NCI-H146 treated with DMSO at 0.1 percent for 48 hours (cell line): Measurements from ENCODE around the gene KMT2D.

ENCODE experiments used
- DNase-seq: peaks from one replicate; lab custom pipeline; 2025; ENCODE audit not compliant: unreplicated experiment; lab: John Stamatoyannopoulos, UW

Gene KMT2D

GRCh38 chr12:49052451-49053208, 8.0 kb downstream of the KMT2D start:
- no peak for DNase-seq

GRCh38 chr12:49051777-49052438, 8.7 kb downstream of the KMT2D start:
- DNase-seq = no peak

GRCh38 chr12:49051373-49051764, 9.2 kb downstream of the KMT2D start:
- no peak for DNase-seq

- DNase-seq = no peak
These were observed 9.9 kb downstream of the KMT2D start for GRCh38 chr12:49050507-49051372.

- no peak for DNase-seq
These were observed 10.9 kb downstream of the KMT2D start for GRCh38 chr12:49049566-49050224.

GRCh38 chr12:49048953-49049352, 11.6 kb downstream of the KMT2D start:
- no peak for DNase-seq

GRCh38 chr12:49046129-49046895, 14.3 kb downstream of the KMT2D start:
- DNase-seq = no peak

- no peak for DNase-seq
These were observed 15.9 kb downstream of the KMT2D start for GRCh38 chr12:49044660-49045059.

GRCh38 chr12:49043856-49044258, 16.7 kb downstream of the KMT2D start:
- peak; percentile 19 for DNase-seq

GRCh38 chr12:49043241-49043640, 17.4 kb downstream of the KMT2D start:
- no peak for DNase-seq

GRCh38 chr12:49041881-49042484, 18.6 kb downstream of the KMT2D start:
- no peak for DNase-seq

GRCh38 chr12:49041036-49041880, 19.3 kb downstream of the KMT2D start:
- DNase-seq = no peak

- DNase-seq = no peak
These were observed 20.2 kb downstream of the KMT2D start for GRCh38 chr12:49040364-49040855.

GRCh38 chr12:49039421-49040363, 20.9 kb downstream of the KMT2D start:
- DNase-seq = no peak

GRCh38 chr12:49038291-49038955, 22.2 kb downstream of the KMT2D start:
- DNase-seq = no peak

- no peak for DNase-seq
These were observed 22.7 kb downstream of the KMT2D start for GRCh38 chr12:49037947-49038237.

GRCh38 chr12:49037111-49037946, 23.3 kb downstream of the KMT2D start:
- no peak for DNase-seq
